LNCAP (cell line): ENCODE results near the gene MBD2.
A peak's percentile ranks its signal among the peaks of the same experiment; 100 is the strongest.

Source experiments
- TF ChIP-seq, protein P1 (sequence below): fragments of 450-650 bp; IDR thresholded peaks from 2 replicates; pipeline ENCODE4 v1.5.1; 2017; ENCODE audit warnings: mild to moderate bottlenecking

The MBD2 gene

DNA sequence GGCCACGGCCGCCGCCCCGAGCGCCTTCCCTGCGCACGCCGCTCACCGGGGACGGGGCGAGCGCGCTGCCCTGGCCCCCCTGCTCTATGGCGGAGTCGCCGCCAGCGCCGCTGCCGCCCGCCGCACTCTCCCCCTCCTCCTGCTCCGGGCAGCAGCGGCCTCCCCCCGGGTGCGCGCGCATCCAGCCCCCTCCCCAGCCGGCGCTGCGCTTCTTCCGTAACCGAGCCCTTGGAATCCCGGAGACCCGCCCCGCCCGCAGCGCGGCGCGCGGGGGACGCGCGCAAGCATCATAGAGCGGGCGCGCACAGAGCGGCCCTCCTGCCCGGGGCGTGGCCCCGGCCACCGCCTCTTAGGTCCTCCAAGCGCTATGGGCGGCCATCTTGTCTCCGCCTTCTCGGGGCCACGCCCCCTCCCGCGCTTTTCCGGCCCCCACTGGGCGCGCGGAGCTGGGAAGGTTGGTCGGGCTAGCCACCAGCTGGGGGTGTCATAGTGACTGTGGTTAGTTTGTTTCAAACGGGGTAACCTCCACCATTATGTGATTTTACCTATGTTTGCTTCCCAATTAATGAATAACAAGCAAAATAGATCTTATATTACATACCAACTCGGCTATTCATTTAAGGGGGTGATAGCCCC lies at the start of gene MBD2:
MBD2 (minus strand) TSS at position 291 of the 636 bp plus-strand sequence; CDS start at position 181, 110 bp downstream.
- TF ChIP-seq, protein P1, sequence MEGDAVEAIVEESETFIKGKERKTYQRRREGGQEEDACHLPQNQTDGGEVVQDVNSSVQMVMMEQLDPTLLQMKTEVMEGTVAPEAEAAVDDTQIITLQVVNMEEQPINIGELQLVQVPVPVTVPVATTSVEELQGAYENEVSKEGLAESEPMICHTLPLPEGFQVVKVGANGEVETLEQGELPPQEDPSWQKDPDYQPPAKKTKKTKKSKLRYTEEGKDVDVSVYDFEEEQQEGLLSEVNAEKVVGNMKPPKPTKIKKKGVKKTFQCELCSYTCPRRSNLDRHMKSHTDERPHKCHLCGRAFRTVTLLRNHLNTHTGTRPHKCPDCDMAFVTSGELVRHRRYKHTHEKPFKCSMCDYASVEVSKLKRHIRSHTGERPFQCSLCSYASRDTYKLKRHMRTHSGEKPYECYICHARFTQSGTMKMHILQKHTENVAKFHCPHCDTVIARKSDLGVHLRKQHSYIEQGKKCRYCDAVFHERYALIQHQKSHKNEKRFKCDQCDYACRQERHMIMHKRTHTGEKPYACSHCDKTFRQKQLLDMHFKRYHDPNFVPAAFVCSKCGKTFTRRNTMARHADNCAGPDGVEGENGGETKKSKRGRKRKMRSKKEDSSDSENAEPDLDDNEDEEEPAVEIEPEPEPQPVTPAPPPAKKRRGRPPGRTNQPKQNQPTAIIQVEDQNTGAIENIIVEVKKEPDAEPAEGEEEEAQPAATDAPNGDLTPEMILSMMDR = no peak

GRCh38 chr18:54269893-54270844 lies 45.7 kb upstream of the MBD2 start:
- TF ChIP-seq, protein P1 = peak; percentile 54; the same call in 1 of the 2 replicates

GRCh38 chr18:54268751-54269150 lies 44.3 kb upstream of the MBD2 start:
- TF ChIP-seq, protein P1 = no peak

DNA sequence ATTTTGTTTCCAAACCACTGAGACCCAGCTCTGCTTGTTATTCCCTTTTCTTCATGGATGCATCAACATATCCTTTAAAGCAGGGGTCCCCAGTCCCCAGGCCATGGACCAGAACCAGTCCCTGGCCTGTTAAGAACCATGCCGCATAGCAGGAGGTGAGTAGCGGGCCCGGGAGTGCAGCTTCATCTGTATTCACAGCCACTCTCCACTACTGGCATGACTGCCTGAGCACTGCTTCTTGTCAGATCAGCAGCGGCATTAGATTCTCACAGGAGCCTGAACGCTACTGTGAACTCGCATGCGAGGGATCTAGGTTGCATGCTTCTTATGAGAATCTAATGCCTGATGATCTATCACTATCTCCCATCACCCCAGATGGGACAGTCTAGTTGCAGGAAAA lies 43.2 kb upstream of the MBD2 start:
- TF ChIP-seq, protein P1 = no peak

DNA sequence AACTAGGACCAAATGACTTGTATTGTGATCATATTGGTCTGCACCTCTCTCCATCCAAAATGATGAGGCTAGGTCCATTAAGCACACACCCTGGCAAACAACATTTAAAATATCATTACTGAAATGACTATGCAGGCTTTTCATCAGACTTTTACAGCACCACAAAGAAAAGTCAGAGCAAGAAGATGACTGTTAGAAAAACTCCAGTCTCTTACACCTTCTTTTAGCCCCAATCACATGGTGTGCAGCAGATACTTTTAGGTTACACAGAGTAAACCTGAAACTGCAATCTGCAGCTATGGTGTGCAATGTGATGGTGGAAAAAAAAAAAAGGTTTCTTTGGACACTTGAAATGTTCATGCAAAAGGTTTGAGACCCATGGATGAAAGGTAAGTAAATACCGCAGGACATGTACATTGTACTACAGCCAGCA lies 39.5 kb upstream of the MBD2 start:
- TF ChIP-seq, protein P1 = no peak

GRCh38 chr18:54261894-54262293 lies 37.4 kb upstream of the MBD2 start:
- TF ChIP-seq, protein P1 = no peak

DNA sequence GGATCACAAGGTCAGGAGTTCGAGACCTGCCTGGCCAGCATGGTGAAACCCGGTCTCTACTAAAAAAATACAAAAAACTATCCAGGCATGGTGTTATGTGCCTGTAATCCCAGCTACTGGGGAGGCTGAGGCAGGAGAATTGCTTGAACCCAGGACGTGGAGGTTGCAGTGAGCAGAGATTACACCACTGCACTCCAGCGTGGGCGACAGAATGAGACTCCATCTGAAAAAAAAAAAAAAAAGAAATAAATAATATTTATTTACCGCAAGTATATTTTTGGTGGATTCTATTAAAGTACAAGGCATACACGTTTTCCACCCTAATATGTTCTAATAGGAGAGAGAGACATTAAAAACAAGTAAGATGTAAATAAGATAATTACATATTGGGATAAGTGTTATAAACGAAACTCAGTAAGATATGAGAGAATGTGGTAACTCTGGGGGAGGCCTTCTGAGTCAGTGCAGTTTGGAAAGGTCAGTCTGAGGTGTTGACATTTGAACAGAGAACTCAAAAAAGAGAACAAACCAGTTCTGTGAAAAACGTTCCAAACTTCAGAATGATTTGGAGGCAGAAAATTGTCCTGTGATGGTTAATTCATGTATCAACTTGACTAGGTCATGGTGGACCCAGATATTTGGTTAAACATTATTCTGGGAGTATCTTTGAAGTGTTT lies 36.1 kb upstream of the MBD2 start:
- TF ChIP-seq, protein P1 = no peak
